Activated CD8-positive, alpha-beta memory T cell treated with anti-CD3 and anti-CD28 coated beads for 1 hour (primary cell): ENCODE data around the gene RAMP3.
"Not testable (repeated sequence)": the region's sequence is repeated elsewhere in the genome, so short reads cannot be mapped to it uniquely, and the experiment has no call there.

Experiments
- DNase-seq, 2 donors: peaks; one replicate each; pipeline ENCODE4 v3.0.0-alpha.2; 2020; ENCODE audit warnings: low read depth in 1 of 2; ENCODE audit errors: extremely low read depth in 1 of 2

The RAMP3 gene

GRCh38 chr7:45157653-45158401 lies at the start of gene RAMP3:
TSS of gene RAMP3 (plus strand) at chr7:45157791. CDS start at chr7:45157829, 38 bp downstream.
- DNase-seq: no peak

- no peak for DNase-seq
Observed at GRCh38 chr7:45108863-45109262, 48.7 kb upstream of the RAMP3 start.

- DNase-seq: peak; percentile 83 to 92
Observed at GRCh38 chr7:45111298-45112223, 46.0 kb upstream of the RAMP3 start, which contains the start of gene TBRG4. TSS of gene TBRG4 (minus strand) at chr7:45111697. CDS start at chr7:45109237, 2,460 bp downstream.

- no peak for DNase-seq
Observed at GRCh38 chr7:45112648-45113047, 44.9 kb upstream of the RAMP3 start.

- not testable (repeated sequence) for DNase-seq
Observed at GRCh38 chr7:45114257-45114656, 43.3 kb upstream of the RAMP3 start.

- no peak for DNase-seq
Observed at GRCh38 chr7:45114926-45115325, 42.7 kb upstream of the RAMP3 start.

GRCh38 chr7:45116048-45116447 lies 41.5 kb upstream of the RAMP3 start:
- no peak for DNase-seq

GRCh38 chr7:45117582-45117981 lies 40.0 kb upstream of the RAMP3 start:
- no peak for DNase-seq

GRCh38 chr7:45118292-45118691 lies 39.3 kb upstream of the RAMP3 start:
- DNase-seq: no peak

- no peak for DNase-seq
Observed at GRCh38 chr7:45118889-45119331, 38.7 kb upstream of the RAMP3 start.

- DNase-seq: no peak
Observed at GRCh38 chr7:45119550-45119949, 38.0 kb upstream of the RAMP3 start.

- no peak for DNase-seq
Observed at GRCh38 chr7:45122975-45123860, 34.4 kb upstream of the RAMP3 start.

- no peak for DNase-seq
Observed at GRCh38 chr7:45123913-45124710, 33.5 kb upstream of the RAMP3 start.

- no peak for DNase-seq
Observed at GRCh38 chr7:45125193-45125904, 32.2 kb upstream of the RAMP3 start.

GRCh38 chr7:45126201-45126600 lies 31.4 kb upstream of the RAMP3 start:
- DNase-seq: no peak

GRCh38 chr7:45126920-45127319 lies 30.7 kb upstream of the RAMP3 start:
- no peak for DNase-seq

- no peak for DNase-seq
Observed at GRCh38 chr7:45129181-45129800, 28.3 kb upstream of the RAMP3 start.

- no peak for DNase-seq
Observed at GRCh38 chr7:45129906-45130305, 27.7 kb upstream of the RAMP3 start.

GRCh38 chr7:45130910-45131309 lies 26.7 kb upstream of the RAMP3 start:
- no peak for DNase-seq
